HFF-Myc (cell line): ENCODE data around the gene TLE6.

ENCODE experiments used
- DNase-seq: peaks from one replicate; pipeline ENCODE4 v3.0.0-alpha.2; 2011; ENCODE audit warnings: low read depth; ENCODE audit errors: extremely low read depth
- H3K4me3 ChIP-seq: replicated peaks from 2 replicates; pipeline ENCODE4 v1.5.1; 2011; ENCODE audit warnings: low read depth, mild to moderate bottlenecking, control low read depth, low read length
- TF ChIP-seq, protein P1 (sequence below): IDR thresholded peaks from 2 replicates; pipeline ENCODE4 v1.5.1; 2012; ENCODE audit warnings: mild to moderate bottlenecking, low read depth, low read length, control low read depth; ENCODE audit errors: missing control alignments

Gene TLE6

DNA sequence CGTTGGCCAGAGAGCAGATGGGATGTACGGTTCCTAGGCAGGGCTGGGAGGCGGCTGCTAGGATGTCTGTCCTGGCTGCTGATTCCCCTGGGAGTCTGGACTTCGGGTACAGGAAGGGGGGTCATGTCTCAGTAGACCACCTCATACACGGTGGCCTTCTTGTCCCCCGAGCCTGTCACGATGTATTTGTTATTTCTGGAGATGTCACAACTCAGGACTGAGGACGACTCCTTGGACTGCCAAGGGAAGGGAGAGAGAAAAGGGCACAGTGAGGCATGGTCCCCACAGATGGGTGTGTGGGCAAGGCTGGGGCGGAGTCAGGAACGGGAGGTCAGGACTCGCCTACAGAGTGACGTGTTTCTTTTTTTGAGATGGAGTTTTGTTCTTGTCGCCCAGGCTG is 20.4 kb downstream of the TLE6 start:
- H3K4me3 ChIP-seq: no peak overlapping the region
- TF ChIP-seq, protein P1, sequence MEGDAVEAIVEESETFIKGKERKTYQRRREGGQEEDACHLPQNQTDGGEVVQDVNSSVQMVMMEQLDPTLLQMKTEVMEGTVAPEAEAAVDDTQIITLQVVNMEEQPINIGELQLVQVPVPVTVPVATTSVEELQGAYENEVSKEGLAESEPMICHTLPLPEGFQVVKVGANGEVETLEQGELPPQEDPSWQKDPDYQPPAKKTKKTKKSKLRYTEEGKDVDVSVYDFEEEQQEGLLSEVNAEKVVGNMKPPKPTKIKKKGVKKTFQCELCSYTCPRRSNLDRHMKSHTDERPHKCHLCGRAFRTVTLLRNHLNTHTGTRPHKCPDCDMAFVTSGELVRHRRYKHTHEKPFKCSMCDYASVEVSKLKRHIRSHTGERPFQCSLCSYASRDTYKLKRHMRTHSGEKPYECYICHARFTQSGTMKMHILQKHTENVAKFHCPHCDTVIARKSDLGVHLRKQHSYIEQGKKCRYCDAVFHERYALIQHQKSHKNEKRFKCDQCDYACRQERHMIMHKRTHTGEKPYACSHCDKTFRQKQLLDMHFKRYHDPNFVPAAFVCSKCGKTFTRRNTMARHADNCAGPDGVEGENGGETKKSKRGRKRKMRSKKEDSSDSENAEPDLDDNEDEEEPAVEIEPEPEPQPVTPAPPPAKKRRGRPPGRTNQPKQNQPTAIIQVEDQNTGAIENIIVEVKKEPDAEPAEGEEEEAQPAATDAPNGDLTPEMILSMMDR: no peak
- DNase-seq: no peak

DNA sequence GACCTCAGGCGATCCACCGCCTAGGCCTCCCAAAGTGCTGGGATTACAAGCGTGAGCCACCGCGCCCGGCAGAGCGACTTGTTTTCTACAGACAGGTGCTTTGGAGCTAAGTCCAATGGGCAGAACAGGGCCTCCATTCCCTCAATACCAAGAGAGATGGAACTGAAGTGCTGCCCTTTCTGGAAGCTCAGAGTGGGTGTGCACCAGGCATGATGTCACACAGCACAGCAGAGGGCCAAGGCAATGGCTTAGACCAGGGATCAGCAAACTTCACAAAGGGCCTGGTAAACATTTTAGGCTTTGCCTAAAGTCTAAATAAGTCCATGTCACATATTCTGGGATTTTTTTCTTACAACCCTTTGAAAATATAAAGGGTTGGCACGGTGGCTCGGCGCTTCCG is 21.3 kb downstream of the TLE6 start:
- DNase-seq: no peak
- TF ChIP-seq, protein P1: no peak
- H3K4me3 ChIP-seq: no peak overlapping the region

DNA sequence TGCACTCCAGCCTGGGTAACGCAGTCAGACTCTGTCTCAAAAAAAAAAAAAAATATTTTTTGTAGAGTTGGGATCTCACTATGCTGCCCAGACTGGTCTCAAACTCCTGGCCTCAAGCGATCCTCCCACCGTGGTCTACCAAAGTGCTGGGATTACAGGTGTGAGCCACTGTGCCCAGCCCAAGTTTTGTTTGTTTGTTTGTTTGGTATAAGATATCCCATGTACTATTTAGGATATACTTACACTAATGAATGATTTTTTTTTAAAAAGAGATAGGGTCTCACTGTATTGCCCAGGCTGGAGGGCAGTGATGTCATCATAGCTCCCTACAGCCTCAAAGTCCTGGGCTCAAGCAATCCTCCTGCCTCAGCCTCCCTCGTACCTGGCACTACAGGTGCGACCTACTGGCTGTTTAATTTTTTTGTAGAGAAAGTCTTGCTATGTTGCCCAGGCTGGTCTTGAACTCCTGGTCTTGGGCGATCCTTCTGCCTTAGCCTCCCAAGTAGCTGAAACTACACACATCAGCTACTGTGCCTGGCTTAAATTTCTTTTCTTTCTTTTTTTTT is 24.0 kb downstream of the TLE6 start:
- TF ChIP-seq, protein P1: no peak
- H3K4me3 ChIP-seq: no peak overlapping the region
- no peak for DNase-seq

DNA sequence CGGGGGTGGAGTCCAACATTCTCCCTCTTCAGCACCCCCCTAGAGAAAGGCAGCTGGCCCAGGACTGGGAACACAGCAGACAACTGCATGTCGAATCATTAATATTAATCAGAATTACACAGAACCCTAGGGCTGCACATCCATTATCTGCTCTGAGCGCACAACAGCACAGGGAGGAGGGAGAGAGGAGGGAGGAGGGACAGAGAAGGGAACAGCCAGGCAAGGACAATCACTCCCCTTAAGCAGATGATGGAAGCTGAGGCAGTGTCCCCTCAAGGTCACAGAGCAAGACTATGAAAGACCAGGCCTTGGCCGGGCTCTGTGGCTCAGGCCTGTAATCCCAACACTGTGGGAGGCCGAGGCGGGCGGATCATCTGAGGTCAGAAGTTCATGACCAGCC is 25.7 kb downstream of the TLE6 start:
- no peak for DNase-seq
- no peak overlapping the region for H3K4me3 ChIP-seq
- TF ChIP-seq, protein P1: no peak

DNA sequence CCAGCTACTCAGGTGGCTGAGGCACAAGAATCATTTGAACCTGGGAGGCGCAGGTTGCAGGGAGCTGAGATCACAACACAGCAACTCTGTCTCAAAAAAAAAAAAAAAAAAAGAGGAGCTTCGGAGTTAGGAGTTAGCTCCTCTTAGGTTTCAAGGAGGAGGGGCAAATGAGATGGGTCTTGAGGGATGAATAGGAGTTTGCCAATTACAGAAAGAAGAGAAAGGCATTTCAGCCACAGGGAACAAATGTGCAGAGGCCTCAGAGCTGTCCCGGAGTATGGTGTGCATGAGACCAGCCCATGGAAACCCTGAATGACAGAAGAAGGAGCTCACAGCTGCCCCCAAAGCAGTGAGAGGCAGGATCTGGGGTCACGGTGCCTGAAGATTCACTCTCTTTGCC is 27.2 kb downstream of the TLE6 start:
- H3K4me3 ChIP-seq: no peak overlapping the region
- no peak for DNase-seq
- TF ChIP-seq, protein P1: no peak

DNA sequence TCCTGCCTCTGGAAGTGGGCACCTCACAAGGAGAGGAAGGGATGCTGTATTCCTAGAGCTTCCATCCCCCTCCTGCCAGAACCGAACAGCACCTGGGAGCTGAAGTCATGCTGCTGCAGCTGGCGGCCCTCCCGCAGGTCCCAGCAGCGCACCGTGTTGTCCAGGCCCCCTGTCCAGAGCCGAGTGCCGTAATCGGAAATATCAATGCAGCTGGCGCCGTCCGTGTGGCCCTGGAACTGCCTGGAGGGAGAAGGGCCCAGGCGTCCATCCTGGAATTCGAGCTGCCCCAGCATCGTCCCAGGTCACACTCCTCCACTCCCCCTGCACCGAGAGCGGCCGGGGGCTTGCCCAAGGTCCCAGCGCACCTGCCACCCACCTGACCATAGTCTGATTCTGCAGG is 28.0 kb downstream of the TLE6 start:
- H3K4me3 ChIP-seq: no peak overlapping the region
- TF ChIP-seq, protein P1: no peak
- DNase-seq: no peak
